HFF-Myc (cell line): ENCODE data around the gene ZNF335.

Experiments
- DNase-seq: peaks from one replicate; pipeline ENCODE4 v3.0.0-alpha.2; 2011; ENCODE audit warnings: low read depth; ENCODE audit errors: extremely low read depth
- H3K4me3 ChIP-seq: replicated peaks from 2 replicates; pipeline ENCODE4 v1.5.1; 2011; ENCODE audit warnings: low read depth, mild to moderate bottlenecking, control low read depth, low read length
- TF ChIP-seq, protein P1 (sequence below): IDR thresholded peaks from 2 replicates; pipeline ENCODE4 v1.5.1; 2012; ENCODE audit warnings: mild to moderate bottlenecking, low read depth, low read length, control low read depth; ENCODE audit errors: missing control alignments

ZNF335 gene

DNA sequence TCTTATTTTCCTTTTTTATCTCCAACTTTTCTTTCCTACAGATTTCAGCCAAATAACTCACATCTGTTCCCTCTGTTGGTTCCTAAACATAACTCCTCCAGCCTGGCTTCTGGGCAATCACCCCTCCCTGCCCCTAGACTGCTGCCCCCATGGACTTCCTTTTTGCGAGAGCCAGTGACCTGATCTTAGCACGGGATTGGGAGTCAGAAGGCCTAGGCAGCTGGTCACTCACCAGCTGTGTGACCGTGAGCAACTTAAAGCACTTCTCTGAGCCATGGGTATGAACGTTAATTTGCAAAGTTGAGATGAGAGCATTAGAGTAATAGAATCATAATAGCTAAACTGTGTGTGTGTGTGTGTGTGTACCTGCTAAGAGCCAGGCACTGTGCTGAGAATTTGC, 32.2 kb upstream of the ZNF335 start:
- H3K4me3 ChIP-seq: no peak overlapping the region
- TF ChIP-seq, protein P1, sequence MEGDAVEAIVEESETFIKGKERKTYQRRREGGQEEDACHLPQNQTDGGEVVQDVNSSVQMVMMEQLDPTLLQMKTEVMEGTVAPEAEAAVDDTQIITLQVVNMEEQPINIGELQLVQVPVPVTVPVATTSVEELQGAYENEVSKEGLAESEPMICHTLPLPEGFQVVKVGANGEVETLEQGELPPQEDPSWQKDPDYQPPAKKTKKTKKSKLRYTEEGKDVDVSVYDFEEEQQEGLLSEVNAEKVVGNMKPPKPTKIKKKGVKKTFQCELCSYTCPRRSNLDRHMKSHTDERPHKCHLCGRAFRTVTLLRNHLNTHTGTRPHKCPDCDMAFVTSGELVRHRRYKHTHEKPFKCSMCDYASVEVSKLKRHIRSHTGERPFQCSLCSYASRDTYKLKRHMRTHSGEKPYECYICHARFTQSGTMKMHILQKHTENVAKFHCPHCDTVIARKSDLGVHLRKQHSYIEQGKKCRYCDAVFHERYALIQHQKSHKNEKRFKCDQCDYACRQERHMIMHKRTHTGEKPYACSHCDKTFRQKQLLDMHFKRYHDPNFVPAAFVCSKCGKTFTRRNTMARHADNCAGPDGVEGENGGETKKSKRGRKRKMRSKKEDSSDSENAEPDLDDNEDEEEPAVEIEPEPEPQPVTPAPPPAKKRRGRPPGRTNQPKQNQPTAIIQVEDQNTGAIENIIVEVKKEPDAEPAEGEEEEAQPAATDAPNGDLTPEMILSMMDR: no peak
- no peak for DNase-seq

DNA sequence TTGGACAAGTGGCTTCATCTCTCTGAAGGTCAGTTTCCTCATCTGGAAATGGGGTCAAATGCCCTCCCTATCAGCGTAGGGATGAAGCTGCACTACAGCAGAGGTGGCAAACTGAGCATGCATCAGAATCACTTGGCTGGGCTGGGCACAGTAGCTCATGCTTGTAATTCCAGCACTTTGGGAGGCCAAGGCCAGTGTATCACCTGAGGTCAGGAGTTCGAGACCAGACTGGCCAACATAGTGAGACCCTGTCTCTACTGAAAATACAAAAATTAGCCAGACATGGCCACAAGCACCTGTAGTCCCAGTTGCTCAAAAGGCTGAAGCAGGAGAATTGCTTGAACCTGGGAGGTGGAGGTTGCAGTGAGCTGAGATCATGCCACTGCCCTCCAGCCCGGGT, 30.0 kb upstream of the ZNF335 start:
- DNase-seq: no peak
- TF ChIP-seq, protein P1: no peak
- no peak overlapping the region for H3K4me3 ChIP-seq

DNA sequence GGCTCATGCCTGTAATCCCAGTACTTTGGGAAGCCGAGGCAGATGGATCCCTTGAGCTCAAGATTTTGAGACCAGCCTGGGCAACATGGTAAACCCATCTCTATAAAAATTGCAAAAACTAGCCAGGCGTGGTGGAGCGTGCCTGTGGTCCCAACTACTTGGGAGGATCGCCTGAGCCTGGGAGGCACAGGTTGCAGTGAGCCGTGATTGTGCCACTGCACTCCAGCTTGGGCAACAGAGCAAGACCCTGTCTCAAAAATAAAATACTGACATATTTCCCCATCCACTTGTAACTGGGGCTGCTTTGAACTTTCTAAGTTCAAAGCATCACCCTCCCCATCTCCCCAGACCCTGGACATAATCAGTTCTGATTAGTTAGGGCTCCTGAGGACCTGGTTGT, 29.5 kb upstream of the ZNF335 start:
- H3K4me3 ChIP-seq: no peak overlapping the region
- no peak for DNase-seq
- TF ChIP-seq, protein P1: no peak

DNA sequence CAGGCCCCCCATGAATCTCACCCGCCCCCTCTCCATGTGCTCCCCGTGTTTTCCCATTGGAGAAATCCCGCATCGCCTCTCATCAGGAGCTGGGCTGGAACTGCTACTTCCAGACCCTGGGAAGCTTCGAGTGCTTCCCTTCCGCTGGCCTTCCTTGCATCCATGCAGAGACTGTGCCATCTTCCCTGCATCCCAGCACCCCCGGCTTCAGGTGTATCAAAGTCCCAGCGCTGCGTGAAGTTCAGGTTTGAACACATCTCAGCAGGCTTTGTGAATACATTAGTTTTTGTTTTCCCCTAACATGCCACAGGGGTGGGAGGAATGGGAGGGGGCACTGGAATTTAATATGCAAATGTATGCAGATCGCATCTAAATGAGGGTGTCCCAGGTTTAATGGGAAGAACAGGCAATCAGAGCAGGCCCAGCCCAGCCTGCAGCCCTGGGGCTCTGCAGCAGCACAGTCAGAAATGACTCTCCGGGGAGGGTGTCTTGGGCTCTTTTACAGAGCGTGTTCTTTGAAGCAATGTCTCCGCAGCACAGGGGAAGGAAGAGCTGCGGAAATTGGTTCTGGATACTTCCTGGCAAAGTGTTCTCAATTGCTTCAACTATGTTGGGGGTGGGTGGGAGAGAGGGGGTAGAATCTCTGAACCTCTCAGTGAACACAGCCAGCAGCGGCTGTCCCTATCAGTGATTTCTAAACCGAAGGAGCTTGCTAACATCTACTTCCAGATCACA, 28.4 kb upstream of the ZNF335 start:
- TF ChIP-seq, protein P1: no peak
- DNase-seq: no peak

DNA sequence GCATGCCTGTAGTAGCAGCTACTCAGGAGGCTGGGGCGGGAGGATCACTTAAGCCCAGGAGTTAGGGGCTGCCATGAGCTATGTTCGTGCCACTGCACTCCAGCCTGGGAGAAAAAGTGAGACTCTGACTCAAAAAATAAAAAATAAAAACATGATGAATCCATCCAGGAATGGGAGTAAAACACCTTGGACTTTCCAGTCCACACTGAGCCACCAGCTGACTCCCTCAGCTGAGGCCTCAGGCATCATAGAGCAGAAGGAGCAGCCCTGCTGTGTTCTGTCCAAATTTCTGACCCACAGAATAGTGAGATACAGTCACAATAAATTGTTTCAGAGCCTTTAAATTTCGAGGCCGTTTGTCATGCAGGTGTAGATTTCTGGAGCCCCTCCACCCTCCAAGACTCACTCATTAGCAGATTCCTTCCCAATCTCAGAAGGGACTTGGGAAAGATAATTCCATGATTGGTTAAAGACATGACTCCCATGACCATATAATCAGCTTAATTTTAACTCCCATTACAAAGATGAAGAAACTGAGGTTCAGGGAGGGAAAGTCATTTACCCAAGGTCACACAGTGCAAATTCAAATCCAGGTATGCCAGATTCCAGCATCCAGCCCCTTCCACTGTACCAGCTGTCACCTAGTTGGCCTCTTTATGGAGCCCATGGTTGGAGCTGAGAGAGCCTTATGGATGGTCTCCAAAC, 27.7 kb upstream of the ZNF335 start:
- H3K4me3 ChIP-seq: no peak overlapping the region
- DNase-seq: no peak
- TF ChIP-seq, protein P1: no peak

More for the DNA sequence above, 28.4 kb upstream of the ZNF335 start:
- H3K4me3 ChIP-seq: no peak overlapping the region

DNA sequence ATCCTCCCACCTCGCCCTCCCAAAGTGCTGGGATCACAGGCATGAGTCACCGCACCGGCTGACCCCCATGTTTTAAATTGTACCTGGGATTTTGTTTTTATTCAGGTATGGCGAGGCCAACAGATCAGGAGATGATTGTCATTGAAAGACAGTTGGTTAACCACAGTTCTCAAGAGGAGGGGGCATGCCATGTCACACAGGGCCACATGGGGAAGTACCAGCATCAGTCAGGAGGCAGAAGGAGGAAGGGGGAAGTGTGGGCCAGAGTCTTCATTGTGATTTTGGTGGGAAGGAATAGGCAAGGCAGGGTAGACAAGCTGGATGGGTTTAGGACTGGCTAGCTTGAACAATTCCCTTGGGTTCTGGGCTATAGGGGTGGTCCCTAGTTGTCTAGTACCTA, 26.8 kb upstream of the ZNF335 start:
- DNase-seq: no peak
- TF ChIP-seq, protein P1: no peak
- H3K4me3 ChIP-seq: no peak overlapping the region
